Cardiac muscle cell (in vitro differentiated cells and primary cell): Measurements from ENCODE around the gene SV2B. TPM values are rescaled to one million over a fixed set of nuclear protein-coding genes. Genes with fewer than 3 reads are reported as not detected.

Source experiments
- DNase-seq, 2 donors: peaks; one replicate each; pipeline versions ENCODE4 v3.0.0 to v3.0.0-alpha.2; 2010 to 2017; ENCODE audit warnings: low read depth in 1 of 2, low spot score in 1 of 2
- H3K27ac ChIP-seq: fragments of 200-600 bp; sonication (generic); 2 replicates; pipeline ENCODE4 v1.5.1; 2016
- H3K27me3 ChIP-seq: fragments of 200-600 bp; sonication (generic); 2 replicates; pipeline ENCODE4 v1.6.0; 2016; ENCODE audit warnings: control low read depth
- H3K36me3 ChIP-seq: fragments of 200-600 bp; sonication (generic); 2 replicates; pipeline ENCODE4 v1.5.1; 2016; ENCODE audit warnings: control low read depth
- H3K4me1 ChIP-seq: fragments of 200-600 bp; sonication (generic); 2 replicates; pipeline ENCODE4 v1.8.1; 2017; ENCODE audit warnings: low read depth, mild to moderate bottlenecking, mixed run types
- H3K4me3 ChIP-seq: fragments of 200-600 bp; sonication (generic); 2 replicates; pipeline ENCODE4 v1.5.1; 2016; ENCODE audit warnings: mild to moderate bottlenecking
- H3K9me3 ChIP-seq: fragments of 200-600 bp; sonication (generic); 2 replicates; pipeline ENCODE4 v1.5.1; 2017; ENCODE audit warnings: low read depth, mild to moderate bottlenecking, control low read depth
- polyA plus RNA-seq: library from polyadenylated mRNA; unstranded; fragments of >200 nt; fragmentation: Nextera tagmentation; extraction: Ambion mirVana; gene quantifications from 2 replicates; pipeline ENCODE4 v1.2.1, GENCODE V29; 2016
- total RNA-seq: library from RNA; depleted of rRNA; stranded (reverse); fragments of >200 nt; gene quantifications from 2 replicates; pipeline ENCODE4 v1.2.3, GENCODE V29; 2016
- TF ChIP-seq, protein P1 (sequence below): IDR thresholded peaks from 2 replicates; pipeline ENCODE4 v1.5.1; 2012; ENCODE audit warnings: low read depth, mild to moderate bottlenecking, low read length

SV2B gene
- total and polyA plus RNA-seq, 2 experiments from 2014 or later, result 0.03 to 0.32 TPM

DNA sequence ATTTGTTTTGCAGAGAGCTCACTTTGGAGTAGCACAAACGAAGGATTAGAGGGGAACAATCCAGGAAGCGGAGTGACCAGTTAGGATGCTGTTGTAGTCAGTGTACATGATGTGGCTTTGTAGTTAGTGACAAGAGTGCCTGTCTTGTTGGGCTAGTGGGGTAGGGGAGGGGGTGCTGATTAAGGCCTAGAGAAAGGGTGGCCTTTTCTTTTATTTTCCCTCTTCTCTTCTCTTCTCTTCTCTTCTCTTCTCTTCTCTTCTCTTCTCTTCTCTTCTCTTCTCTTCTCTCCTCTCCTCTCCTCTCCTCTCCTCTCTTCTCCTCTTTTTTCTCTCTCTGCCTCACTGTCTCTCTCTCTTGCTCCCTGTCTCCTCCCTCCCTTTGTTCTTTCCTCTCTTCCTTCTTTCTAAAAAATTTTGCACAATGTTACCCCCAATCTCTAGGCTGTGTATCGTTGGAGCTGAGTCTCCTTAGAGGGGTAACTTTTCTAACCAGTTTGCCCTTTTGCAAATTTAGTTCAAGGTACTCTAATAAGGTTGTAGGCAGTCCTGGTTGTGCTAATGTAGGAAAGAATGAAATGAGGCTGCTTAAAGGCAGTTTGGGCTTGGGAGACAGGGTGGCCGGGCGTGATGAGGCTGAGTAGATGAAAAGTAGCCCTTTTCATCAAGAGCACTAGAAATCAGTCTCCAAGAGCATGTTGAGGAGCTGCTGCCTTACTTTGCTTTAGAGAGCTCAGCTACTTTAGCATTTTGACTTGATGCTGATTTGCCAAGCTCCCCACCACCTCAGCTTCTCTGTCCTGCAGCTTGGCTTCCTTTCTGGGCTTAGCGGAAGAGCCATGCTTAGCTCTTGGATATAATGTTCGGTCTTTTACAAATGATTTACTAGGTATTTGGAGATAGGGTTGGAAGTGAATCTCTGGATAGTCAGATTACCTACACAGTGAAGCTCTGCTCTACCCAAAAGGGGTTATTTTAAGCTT lies 58.6 kb downstream of the SV2B start:
- H3K4me3 ChIP-seq, result no peak overlapping the region
- H3K9me3 ChIP-seq, result no peaks in the 10 kb centered on the region
- H3K27me3 ChIP-seq, result no peaks in the 10 kb centered on the region
- TF ChIP-seq, protein P1, sequence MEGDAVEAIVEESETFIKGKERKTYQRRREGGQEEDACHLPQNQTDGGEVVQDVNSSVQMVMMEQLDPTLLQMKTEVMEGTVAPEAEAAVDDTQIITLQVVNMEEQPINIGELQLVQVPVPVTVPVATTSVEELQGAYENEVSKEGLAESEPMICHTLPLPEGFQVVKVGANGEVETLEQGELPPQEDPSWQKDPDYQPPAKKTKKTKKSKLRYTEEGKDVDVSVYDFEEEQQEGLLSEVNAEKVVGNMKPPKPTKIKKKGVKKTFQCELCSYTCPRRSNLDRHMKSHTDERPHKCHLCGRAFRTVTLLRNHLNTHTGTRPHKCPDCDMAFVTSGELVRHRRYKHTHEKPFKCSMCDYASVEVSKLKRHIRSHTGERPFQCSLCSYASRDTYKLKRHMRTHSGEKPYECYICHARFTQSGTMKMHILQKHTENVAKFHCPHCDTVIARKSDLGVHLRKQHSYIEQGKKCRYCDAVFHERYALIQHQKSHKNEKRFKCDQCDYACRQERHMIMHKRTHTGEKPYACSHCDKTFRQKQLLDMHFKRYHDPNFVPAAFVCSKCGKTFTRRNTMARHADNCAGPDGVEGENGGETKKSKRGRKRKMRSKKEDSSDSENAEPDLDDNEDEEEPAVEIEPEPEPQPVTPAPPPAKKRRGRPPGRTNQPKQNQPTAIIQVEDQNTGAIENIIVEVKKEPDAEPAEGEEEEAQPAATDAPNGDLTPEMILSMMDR, result no peak
- no peak for DNase-seq
- H3K36me3 ChIP-seq, result no peaks in the 10 kb centered on the region
- H3K4me1 ChIP-seq, result no peaks in the 10 kb centered on the region
- H3K27ac ChIP-seq, result no peak overlapping the region

- no peak for DNase-seq
- TF ChIP-seq, protein P1, result no peak
- H3K36me3 ChIP-seq, result no peaks in the 10 kb centered on the region
- H3K4me3 ChIP-seq, result no peak overlapping the region
- H3K9me3 ChIP-seq, result no peaks in the 10 kb centered on the region
- no peaks in the 10 kb centered on the region for H3K4me1 ChIP-seq
- H3K27ac ChIP-seq, result no peak overlapping the region
- H3K27me3 ChIP-seq, result no peaks in the 10 kb centered on the region
Measured at GRCh38 chr15:91165850-91166249, 65.8 kb downstream of the SV2B start.

- Histone ChIP-seq H3K9me3 (no peaks in the 10 kb centered on the region), H3K4me3 (no peak overlapping the region), H3K36me3 (no peaks in the 10 kb centered on the region), H3K27ac (no peak overlapping the region), H3K27me3 (no peaks in the 10 kb centered on the region), H3K4me1 (no peaks in the 10 kb centered on the region)
- TF ChIP-seq, protein P1, result no peak
- no peak for DNase-seq
Measured at GRCh38 chr15:91168457-91168856, 68.4 kb downstream of the SV2B start.

GRCh38 chr15:91171334-91171733 lies 71.3 kb downstream of the SV2B start:
- H3K27ac ChIP-seq, result no peak overlapping the region
- TF ChIP-seq, protein P1, result no peak
- no peak overlapping the region for H3K4me3 ChIP-seq
- H3K9me3 ChIP-seq, result no peaks in the 10 kb centered on the region
- no peak for DNase-seq
- H3K36me3 ChIP-seq, result no peaks in the 10 kb centered on the region
- no peaks in the 10 kb centered on the region for H3K27me3 ChIP-seq
- H3K4me1 ChIP-seq, result no peaks in the 10 kb centered on the region

- no peaks in the 10 kb centered on the region for H3K9me3 ChIP-seq
- no peak overlapping the region for H3K27ac ChIP-seq
- DNase-seq, result peak in 1 of 2 donors; percentile 18
- no peaks in the 10 kb centered on the region for H3K36me3 ChIP-seq
- peaks cover 5% of the 10 kb centered on the region for H3K4me1 ChIP-seq
- no peaks in the 10 kb centered on the region for H3K27me3 ChIP-seq
- TF ChIP-seq, protein P1, result no peak
- no peak overlapping the region for H3K4me3 ChIP-seq
Measured at GRCh38 chr15:91182101-91182500, 82.0 kb downstream of the SV2B start.
